Tibial nerve (tissue), 3 donors: Measurements from ENCODE around the gene FA2H.

Source experiments
- POLR2A ChIP-seq, 2 donors: fragments of 450-650 bp; IDR thresholded peaks; one replicate each; pipeline ENCODE4 v1.6.1; 2017; ENCODE audit warnings: antibody characterized with exemption in 2 of 2, mild to moderate bottlenecking in 2 of 2, moderate library complexity in 2 of 2
- TF ChIP-seq, protein P1 (sequence below), 5 experiments: fragments of 200-600 bp in 3 of 5; fragments of 450-650 bp in 2 of 5; sonication (generic) in 3 of 5; IDR thresholded peaks; one replicate each; pipeline ENCODE4 v1.5.1; 2016 to 2019; ENCODE audit warnings: antibody characterized with exemption in 5 of 5, mild to moderate bottlenecking in 3 of 5, moderate library complexity in 2 of 5

DNA sequence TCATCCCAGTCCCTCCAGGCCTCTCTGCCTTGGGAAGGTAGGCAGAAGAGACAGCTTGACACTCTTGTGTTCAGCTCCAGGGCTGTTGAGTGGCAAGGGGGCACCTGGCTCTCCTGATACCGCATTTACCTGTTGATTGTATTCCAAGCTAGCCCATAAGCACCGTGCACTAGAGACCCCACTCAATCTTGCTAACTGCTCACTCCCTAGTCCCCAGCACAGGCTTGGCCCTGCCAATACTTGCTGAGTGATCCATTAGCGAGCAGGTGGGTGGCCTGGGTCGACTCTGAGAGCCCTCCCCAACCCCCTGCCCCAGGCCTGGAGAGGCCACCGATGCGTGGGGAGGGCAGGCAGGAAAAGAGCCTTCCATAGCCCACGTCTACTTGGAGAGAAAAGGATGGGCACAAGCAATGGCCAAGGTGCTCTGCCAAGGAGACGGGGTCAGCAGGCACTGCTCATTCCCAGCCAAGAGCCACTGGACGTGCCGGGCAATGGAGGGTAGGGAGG, 29.5 kb downstream of the FA2H start:
- TF ChIP-seq, protein P1, sequence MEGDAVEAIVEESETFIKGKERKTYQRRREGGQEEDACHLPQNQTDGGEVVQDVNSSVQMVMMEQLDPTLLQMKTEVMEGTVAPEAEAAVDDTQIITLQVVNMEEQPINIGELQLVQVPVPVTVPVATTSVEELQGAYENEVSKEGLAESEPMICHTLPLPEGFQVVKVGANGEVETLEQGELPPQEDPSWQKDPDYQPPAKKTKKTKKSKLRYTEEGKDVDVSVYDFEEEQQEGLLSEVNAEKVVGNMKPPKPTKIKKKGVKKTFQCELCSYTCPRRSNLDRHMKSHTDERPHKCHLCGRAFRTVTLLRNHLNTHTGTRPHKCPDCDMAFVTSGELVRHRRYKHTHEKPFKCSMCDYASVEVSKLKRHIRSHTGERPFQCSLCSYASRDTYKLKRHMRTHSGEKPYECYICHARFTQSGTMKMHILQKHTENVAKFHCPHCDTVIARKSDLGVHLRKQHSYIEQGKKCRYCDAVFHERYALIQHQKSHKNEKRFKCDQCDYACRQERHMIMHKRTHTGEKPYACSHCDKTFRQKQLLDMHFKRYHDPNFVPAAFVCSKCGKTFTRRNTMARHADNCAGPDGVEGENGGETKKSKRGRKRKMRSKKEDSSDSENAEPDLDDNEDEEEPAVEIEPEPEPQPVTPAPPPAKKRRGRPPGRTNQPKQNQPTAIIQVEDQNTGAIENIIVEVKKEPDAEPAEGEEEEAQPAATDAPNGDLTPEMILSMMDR (IDR thresholded peaks at IDR 0.05) = no peak
- TF ChIP-seq POLR2A (IDR thresholded peaks at IDR 0.05) = no peak
